ENCODE data around the gene FIBIN.
"Not testable (repeated sequence)": the region's sequence is repeated elsewhere in the genome, so short reads cannot be mapped to it uniquely, and the experiment has no call there.

FIBIN gene

DNA sequence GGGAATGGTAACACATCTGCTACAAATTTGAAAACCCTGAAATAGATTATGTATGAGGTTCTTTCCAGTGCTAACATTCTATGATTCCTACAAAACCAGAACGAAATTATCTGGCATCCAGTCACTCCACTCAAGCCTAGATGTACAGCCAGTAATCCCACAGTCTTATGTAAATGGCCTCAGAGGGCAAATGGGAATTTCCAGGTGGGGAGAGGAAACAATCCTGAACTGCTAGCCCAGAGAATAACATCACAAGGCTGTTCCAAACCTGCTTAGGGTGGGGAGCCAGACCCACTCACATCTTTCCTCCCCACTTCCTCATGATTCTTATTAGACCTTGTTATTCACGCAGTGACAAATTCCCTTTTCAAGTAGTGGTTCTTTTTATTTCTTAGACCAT, 3.5 kb downstream of the FIBIN start:
- CTCF ChIA-PET, result no interaction called here
- H3K27ac ChIP-seq (ENCODE audit: extremely low read depth, low read depth, low read length), result no peak overlapping the region
- H3K4me1 ChIP-seq (ENCODE audit: control insufficient read depth, insufficient read depth, low read length), result no peaks in the 10 kb centered on the region; the same call in 1 of the 2 replicates
- no peak overlapping the region for H3K4me3 ChIP-seq (ENCODE audit: low read depth, low read length)
- TF ChIP-seq ZNF341 (tag by site-specific recombination; IDR thresholded peaks at IDR 0.05; ENCODE audit: low read depth), result peak; percentile 32; the same call in 1 of the 2 replicates
- TF ChIP-seq, protein P1, sequence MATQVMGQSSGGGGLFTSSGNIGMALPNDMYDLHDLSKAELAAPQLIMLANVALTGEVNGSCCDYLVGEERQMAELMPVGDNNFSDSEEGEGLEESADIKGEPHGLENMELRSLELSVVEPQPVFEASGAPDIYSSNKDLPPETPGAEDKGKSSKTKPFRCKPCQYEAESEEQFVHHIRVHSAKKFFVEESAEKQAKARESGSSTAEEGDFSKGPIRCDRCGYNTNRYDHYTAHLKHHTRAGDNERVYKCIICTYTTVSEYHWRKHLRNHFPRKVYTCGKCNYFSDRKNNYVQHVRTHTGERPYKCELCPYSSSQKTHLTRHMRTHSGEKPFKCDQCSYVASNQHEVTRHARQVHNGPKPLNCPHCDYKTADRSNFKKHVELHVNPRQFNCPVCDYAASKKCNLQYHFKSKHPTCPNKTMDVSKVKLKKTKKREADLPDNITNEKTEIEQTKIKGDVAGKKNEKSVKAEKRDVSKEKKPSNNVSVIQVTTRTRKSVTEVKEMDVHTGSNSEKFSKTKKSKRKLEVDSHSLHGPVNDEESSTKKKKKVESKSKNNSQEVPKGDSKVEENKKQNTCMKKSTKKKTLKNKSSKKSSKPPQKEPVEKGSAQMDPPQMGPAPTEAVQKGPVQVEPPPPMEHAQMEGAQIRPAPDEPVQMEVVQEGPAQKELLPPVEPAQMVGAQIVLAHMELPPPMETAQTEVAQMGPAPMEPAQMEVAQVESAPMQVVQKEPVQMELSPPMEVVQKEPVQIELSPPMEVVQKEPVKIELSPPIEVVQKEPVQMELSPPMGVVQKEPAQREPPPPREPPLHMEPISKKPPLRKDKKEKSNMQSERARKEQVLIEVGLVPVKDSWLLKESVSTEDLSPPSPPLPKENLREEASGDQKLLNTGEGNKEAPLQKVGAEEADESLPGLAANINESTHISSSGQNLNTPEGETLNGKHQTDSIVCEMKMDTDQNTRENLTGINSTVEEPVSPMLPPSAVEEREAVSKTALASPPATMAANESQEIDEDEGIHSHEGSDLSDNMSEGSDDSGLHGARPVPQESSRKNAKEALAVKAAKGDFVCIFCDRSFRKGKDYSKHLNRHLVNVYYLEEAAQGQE (tag by site-specific recombination; IDR thresholded peaks at IDR 0.05), result no peak
- POLR2A ChIA-PET, result no interaction called here
- H3K9me3 ChIP-seq (ENCODE audit: control insufficient read depth, insufficient read depth, low read depth, low read length), result no peaks in the 10 kb centered on the region
- no peaks in the 10 kb centered on the region for H3K36me3 ChIP-seq (ENCODE audit: control insufficient read depth in 2 of 2, insufficient read depth in 1 of 2, low read length in 2 of 2)

- POLR2A ChIA-PET, CTCF ChIA-PET: not testable (repeated sequence)
These were observed 7.3 kb downstream of the FIBIN start for GRCh38 chr11:27001136-27001730.

GRCh38 chr11:27002431-27002830, 8.5 kb downstream of the FIBIN start:
- TF ChIP-seq ZSCAN18 (tag by site-specific recombination; IDR thresholded peaks at IDR 0.05) (no peak), ZNF654 (tag by site-specific recombination; IDR thresholded peaks at IDR 0.05; ENCODE audit: low read depth) (no peak), ZNF140 (tag by site-specific recombination; IDR thresholded peaks at IDR 0.05) (no peak), ZNF214 (tag by site-specific recombination; IDR thresholded peaks at IDR 0.05; ENCODE audit: borderline replicate concordance) (no peak), ZNF433 (tag by site-specific recombination; IDR thresholded peaks at IDR 0.05; ENCODE audit: low read depth) (no peak), ZFP69B (tag by site-specific recombination; IDR thresholded peaks at IDR 0.05) (no peak), ZNF610 (tag by site-specific recombination; IDR thresholded peaks at IDR 0.05; ENCODE audit: borderline replicate concordance) (no peak), KLF1 (tag by site-specific recombination; IDR thresholded peaks at IDR 0.05) (no peak), RBAK (tag by site-specific recombination; IDR thresholded peaks at IDR 0.05) (no peak), SP2 (tag by site-specific recombination; IDR thresholded peaks at IDR 0.05) (no peak), ZNF76 (tag by site-specific recombination; IDR thresholded peaks at IDR 0.05; ENCODE audit: borderline replicate concordance, low read depth) (no peak), ZNF596 (tag by site-specific recombination; IDR thresholded peaks at IDR 0.05) (no peak), ZNF621 (tag by site-specific recombination; IDR thresholded peaks at IDR 0.05) (no peak), MYNN (tag by site-specific recombination; IDR thresholded peaks at IDR 0.05; ENCODE audit: borderline replicate concordance) (no peak), ZNF19 (tag by site-specific recombination; IDR thresholded peaks at IDR 0.05; ENCODE audit: low read depth) (no peak), PRDM1 (tag by site-specific recombination; IDR thresholded peaks at IDR 0.05) (no peak), ZNF530 (tag by site-specific recombination; IDR thresholded peaks at IDR 0.05; ENCODE audit: low read depth) (no peak), TCF7L2 (IDR thresholded peaks at IDR 0.05; ENCODE audit: borderline replicate concordance, low read depth, low read length) (no peak)
- Histone ChIP-seq H3K4me1 (ENCODE audit: control insufficient read depth, insufficient read depth, low read length) (no peaks in the 10 kb centered on the region), H3K36me3 (ENCODE audit: control insufficient read depth in 2 of 2, insufficient read depth in 1 of 2, low read length in 2 of 2) (no peaks in the 10 kb centered on the region), H3K27ac (ENCODE audit: extremely low read depth, low read depth, low read length) (no peak overlapping the region), H3K9me3 (ENCODE audit: control insufficient read depth, insufficient read depth, low read depth, low read length) (no peaks in the 10 kb centered on the region), H3K4me3 (ENCODE audit: low read depth, low read length) (no peak overlapping the region)
- ChIA-PET CTCF (no interaction called here), POLR2A (no interaction called here)

More at GRCh38 chr11:27001136-27001730, 7.3 kb downstream of the FIBIN start:
- H3K4me1 ChIP-seq (ENCODE audit: control insufficient read depth, insufficient read depth, low read length); H3K27ac ChIP-seq (ENCODE audit: extremely low read depth, low read depth, low read length); H3K36me3 ChIP-seq (ENCODE audit: control insufficient read depth in 2 of 2, insufficient read depth in 1 of 2, low read length in 2 of 2); H3K4me3 ChIP-seq (ENCODE audit: low read depth, low read length); H3K9me3 ChIP-seq (ENCODE audit: control insufficient read depth, insufficient read depth, low read depth, low read length): not testable (repeated sequence)
